NCI-H146 treated with DMSO at 0.1 percent for 48 hours (cell line): ENCODE measurements around the gene GATAD2B.
"Not testable (repeated sequence)": the region's sequence is repeated elsewhere in the genome, so short reads cannot be mapped to it uniquely, and the experiment has no call there.

ENCODE experiments used
- DNase-seq: peaks from one replicate; lab custom pipeline; 2025; ENCODE audit not compliant: unreplicated experiment; lab: John Stamatoyannopoulos, UW

GATAD2B gene

DNA sequence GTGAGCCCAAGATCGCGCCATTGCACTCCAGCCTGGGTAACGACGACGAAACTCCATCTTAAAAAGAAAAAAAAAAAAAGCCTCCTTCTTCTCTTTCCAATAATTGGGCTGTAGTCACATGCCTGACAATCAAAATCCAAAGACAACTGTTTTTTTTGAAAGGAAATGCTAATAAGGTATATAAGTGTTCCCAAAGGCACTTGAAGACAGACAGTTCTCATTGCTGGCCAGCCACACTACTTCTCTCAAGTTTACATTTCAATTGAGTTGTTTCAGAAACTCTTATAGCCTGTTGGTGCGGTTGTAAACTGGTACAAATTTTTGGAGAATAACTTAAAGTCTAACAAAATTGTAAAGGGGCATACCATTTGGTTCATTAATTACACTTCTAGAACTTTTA is 23.3 kb downstream of the GATAD2B start:
- no peak for DNase-seq

DNA sequence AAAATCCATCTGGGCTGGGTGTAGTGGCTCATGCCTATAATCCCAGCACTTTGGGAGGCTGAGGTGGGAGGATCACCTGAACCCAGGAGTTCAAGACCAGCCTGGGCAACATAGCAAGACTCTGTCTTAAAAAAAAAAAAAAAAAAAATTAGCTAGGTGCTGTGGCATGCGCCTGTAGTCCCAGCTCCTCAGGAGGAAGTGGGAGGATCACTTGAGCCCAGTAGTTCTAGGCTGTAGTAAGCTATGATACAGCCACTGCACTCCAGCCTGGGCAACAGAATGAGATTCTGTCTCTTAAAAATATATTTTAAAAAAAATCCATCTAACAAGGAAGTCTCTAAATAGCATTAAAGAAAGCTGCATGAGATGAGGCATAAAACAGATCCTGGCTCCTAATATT is 26.9 kb downstream of the GATAD2B start:
- DNase-seq: not testable (repeated sequence)

GRCh38 chr1:153891042-153891441 is 31.7 kb downstream of the GATAD2B start:
- DNase-seq: not testable (repeated sequence)

DNA sequence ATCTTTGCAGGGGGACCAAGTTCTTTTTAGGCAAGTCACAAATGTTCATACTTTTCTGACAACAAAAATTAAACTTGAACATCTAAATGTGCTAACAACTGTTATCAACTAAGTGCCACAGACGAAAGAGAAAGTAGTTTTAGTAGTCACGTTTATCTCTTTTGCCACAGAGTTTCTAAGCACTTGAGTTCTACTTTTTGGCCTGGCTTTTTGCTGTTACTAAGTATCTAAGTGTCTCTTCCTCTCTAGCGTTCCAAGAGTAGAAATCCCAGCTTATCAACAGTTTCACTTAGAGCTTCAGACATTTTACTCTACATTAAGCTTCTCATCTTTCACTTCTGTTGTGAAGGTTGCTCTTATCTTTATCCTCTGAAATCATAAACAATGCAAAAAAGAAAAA is 34.2 kb downstream of the GATAD2B start:
- DNase-seq: no peak

DNA sequence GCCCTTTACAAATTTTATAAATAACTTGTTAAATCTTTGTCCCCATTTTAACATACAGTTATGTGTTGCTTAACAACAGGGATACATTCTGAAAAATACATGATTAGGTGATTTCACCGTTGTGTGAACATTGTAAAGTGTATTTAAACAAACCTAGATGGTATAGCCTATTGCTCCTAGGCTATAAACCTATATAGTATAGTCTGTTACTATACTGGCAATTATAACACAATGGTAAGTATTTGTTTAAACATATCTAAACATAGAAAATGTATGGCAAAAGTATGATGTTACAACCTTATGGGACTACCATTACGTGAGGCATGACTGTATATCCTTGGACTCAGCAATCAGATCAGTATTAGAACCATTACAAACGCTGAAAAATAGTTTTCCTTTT is 36.6 kb downstream of the GATAD2B start:
- DNase-seq: no peak

- no peak for DNase-seq
Observed at GRCh38 chr1:153883223-153883622, 39.5 kb downstream of the GATAD2B start.

GRCh38 chr1:153882296-153882912 is 40.4 kb downstream of the GATAD2B start:
- no peak for DNase-seq

GRCh38 chr1:153881751-153882150 is 41.0 kb downstream of the GATAD2B start:
- DNase-seq: peak; percentile 71

DNA sequence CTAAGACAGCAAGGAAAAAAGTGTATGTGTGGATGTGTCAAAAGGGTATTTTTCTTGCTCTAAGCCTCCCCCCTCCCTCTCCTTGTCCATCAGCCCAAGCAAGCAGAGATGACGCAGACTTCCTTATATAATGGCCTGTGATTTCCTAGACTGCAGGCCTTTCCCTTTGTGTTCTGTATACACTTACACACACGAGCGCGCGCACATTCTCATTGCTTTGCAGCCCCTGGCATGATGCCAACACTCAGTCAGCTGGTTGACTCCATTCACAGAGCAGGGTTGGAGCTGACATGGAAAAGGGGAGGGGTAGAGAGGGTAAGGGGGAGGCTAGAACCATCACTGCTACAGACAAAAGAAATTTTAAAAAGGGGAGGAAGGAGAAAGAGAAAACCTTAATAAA is 41.8 kb downstream of the GATAD2B start:
- peak; percentile 99 for DNase-seq

GRCh38 chr1:153880024-153880423 is 42.7 kb downstream of the GATAD2B start:
- no peak for DNase-seq

GRCh38 chr1:153877112-153877511 is 45.7 kb downstream of the GATAD2B start:
- DNase-seq: no peak

DNA sequence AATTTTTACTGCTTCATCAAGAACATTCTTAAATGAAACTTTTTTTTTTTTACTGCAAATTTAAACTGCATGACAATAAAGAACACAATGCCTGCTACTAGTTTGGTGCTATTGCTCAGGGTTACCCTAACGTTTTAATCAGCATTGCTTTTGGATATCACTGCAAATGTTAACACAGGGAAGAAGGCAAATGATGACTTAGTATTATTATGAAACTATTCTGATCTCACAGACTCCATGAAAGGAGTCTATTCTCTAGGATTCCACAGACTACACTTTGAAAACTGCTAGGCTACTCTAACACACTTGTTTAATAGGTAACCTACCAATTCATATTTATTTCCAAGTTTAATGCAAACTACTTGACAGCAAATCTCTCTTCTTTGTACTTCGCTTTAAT is 49.8 kb downstream of the GATAD2B start:
- DNase-seq: no peak

DNA sequence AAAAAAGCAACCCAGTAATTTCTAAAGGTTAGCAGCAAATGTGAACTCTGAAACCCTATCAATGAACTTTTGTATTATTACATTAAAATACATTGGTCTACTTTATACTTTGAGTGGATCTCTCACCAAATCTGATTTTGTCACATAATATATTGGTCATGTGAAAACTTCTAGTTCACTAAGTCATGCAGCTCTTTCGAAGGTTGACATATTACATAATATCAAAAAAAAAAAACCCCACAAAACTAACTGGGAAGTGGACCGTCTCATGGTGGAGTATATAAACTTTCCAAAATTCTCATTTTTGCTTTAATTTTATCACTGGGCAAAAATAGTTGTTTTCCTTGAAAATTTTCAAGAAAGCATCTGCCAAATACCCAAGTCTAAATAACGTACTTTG is 50.4 kb downstream of the GATAD2B start:
- DNase-seq: no peak

GRCh38 chr1:153869486-153869885 is 53.3 kb downstream of the GATAD2B start:
- no peak for DNase-seq

DNA sequence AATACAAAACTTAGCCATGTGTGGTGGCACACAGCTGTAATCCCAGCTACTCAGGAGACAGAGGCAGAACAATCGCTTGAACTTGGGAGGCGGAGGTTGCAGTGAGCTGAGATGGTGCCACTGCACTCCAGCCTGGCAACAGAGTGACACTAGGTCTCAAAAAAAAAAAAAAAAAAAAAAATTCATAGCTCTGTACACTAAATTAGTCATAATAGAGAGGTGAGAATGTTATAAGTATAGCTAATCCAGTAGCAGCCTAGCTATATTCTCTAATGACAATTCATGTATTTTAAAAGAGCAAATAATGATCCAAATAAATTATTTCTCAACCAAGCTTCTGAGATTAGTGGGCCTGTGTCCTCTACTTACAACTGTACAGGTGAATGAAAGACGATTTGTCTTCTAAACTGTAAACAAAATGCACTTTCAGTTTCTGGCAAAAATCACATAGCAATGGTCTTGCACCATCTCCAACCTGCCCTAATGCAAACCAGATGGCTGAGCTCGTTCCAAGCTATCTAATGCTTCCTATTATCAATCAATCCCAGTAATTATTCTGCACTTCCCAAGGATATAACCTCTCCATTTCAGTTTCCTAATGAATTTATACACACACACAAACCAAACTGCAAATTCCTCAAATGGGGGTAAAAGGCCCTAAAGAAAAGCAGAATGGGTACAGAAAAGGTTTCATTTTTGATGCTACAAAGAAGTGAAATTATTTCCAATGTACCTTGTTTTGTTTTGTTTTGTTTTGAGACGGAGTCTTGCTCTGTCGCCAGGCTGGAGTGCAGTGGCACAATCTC is 56.5 kb downstream of the GATAD2B start:
- DNase-seq: no peak

DNA sequence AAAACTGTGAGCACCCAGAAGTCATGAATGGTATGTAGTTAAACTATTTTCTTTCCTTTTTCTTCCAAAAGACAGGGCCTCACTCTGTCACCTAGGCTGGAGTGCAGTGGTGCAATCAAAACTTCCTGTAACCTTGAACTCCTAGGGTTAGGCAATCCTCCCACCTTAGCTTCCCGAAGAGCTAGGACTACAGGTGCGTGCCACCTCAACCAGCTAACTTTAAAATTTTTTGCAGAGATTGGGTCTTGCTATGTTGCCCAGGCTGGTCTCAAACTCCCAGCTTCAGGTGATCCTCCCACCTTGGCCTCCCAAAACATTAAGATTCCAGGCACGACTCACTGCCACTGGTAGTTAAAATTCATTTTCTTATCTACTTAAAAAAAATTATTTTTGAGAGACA is 62.5 kb downstream of the GATAD2B start:
- no peak for DNase-seq

DNA sequence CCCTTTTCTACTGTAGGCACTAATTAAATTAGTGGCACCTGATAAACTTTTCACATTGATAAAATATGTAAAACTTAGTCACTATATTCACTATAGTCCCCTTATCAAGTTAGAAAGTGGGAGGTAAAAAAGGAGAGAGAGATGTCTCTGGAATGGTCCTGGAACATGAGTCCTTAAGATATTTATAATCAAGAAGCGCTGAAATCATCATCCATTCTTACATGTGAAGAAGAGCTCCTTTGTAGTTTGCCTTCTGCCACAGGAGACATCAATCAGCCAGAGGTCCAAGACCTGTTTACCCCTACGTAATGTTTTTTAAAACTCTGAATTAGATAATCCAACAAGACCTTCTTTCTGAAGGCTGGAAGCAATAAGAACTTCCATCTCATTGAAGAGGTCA is 65.3 kb downstream of the GATAD2B start:
- no peak for DNase-seq

DNA sequence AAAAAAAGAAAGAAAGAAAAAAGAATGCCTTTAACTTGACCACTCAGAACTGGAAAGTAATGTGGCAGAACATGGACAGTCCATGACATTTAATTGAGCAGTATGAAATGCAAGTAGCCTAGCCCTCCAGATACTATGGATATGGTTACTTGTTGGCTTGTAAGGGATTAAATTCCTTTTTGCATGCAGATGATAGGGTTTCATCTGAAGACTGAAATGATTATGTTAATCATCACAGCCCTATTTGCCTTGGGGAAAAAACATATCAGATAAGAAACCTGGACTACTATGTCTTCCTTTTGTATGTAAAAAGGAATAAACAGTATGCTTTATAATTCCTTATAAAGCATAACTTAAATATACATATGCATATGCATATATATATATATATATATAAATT is 66.0 kb downstream of the GATAD2B start:
- no peak for DNase-seq

- no peak for DNase-seq
Observed at GRCh38 chr1:153852170-153852569, 70.6 kb downstream of the GATAD2B start.

DNA sequence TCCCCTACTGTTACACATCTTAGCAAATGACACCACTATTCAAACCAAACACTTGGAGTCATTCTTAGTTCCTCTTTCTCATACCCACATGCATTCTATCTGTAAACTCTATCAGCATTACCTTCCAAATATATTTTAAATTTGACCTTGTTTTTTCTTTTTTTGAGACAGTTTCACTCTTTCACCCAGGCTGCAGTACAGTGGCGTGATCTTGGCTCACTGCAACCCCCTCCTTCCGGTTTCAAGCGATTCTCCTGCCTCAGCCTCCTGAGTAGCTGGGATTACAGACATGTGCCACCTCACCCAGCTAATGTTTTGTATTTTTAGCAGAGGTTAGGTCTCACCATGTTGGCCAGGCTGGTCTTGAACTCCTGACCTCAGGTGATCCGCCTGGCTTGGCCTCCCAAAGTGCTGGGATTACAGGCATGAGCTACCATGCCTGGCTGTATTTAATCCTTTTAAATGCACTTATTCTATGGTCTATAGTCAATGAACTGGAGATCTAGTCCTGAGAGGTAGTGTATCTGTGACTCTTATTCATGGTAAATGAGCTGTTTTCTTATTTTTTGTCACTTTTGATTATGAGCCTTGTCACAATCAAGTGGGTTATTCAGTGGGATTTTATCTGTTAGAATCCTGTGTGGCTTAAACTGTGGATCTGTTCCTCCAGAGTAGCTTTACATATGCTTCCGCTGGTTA is 73.1 kb downstream of the GATAD2B start:
- DNase-seq: no peak

DNA sequence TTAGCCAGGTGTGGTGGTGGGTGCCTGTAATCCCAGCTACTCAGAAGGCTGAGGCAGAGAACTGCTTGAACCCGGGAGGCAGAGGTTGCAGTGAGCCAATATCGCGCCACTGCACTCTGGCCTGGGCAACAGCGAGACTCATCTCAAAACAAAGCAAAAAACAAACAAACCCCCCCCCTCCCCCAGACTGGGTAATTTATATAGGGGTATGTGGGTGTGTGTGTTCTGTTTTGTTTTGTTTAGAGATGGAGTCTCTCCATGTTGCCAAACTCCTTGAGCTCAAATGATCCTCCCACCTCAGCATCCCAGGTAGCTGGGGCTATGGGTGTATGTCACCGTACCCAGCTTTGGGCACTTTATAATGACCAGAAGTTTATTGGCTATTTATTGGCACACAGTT is 74.0 kb downstream of the GATAD2B start:
- DNase-seq: no peak

GRCh38 chr1:153845158-153845557 is 77.6 kb downstream of the GATAD2B start:
- DNase-seq: no peak
